GM21825 (cell line): ENCODE data around the gene TM6SF1.

Experiments used
- ATAC-seq: cut with Tn5 transposase; IDR thresholded peaks from one replicate; pipeline ENCODE4 v1.9.1; 2021; ENCODE audit warnings: mild to moderate bottlenecking, moderate library complexity; ENCODE audit not compliant: unreplicated experiment

Gene TM6SF1

GRCh38 chr15:83170474-83171165, 63.2 kb downstream of the TM6SF1 start:
- no peak for ATAC-seq

- no peak for ATAC-seq
These were observed 67.4 kb downstream of the TM6SF1 start for GRCh38 chr15:83174891-83175290.

GRCh38 chr15:83178390-83178789, 70.9 kb downstream of the TM6SF1 start:
- no peak for ATAC-seq

- no peak for ATAC-seq
These were observed 71.5 kb downstream of the TM6SF1 start for GRCh38 chr15:83178869-83179325.

GRCh38 chr15:83185561-83185960, 78.1 kb downstream of the TM6SF1 start:
- ATAC-seq = no peak
